Measurements from ENCODE around the gene KAT2B.

The KAT2B gene

GRCh38 chr3:20154078-20154477, 113.8 kb downstream of the KAT2B start:
- DNase-seq = no peak

GRCh38 chr3:20154928-20155327, 114.7 kb downstream of the KAT2B start:
- no peak for DNase-seq

- DNase-seq = no peak
Measured at GRCh38 chr3:20160230-20160629, 120.0 kb downstream of the KAT2B start.

- no peak for DNase-seq
Measured at GRCh38 chr3:20161714-20162113, 121.5 kb downstream of the KAT2B start.

GRCh38 chr3:20173844-20174410, 133.7 kb downstream of the KAT2B start:
- no peak for DNase-seq

GRCh38 chr3:20181276-20181675, 141.0 kb downstream of the KAT2B start:
- DNase-seq = no peak

GRCh38 chr3:20182206-20182605, 142.0 kb downstream of the KAT2B start:
- no peak for DNase-seq

GRCh38 chr3:20185331-20185678, 145.1 kb downstream of the KAT2B start:
- no peak for DNase-seq

- DNase-seq = peak; percentile 97
Measured at GRCh38 chr3:20185679-20186599, 145.7 kb downstream of the KAT2B start, which contains the start of gene SGO1. Gene SGO1, minus strand, starts transcription at chr3:20186206. Its CDS starts 2,179 bp downstream, at chr3:20184027.

- DNase-seq = no peak
Measured at GRCh38 chr3:20186600-20187004, 146.4 kb downstream of the KAT2B start.

GRCh38 chr3:20190991-20191390, 150.7 kb downstream of the KAT2B start:
- DNase-seq = no peak

GRCh38 chr3:20194793-20195460, 154.7 kb downstream of the KAT2B start:
- no peak for DNase-seq

- DNase-seq = no peak
Measured at GRCh38 chr3:20197775-20198174, 157.5 kb downstream of the KAT2B start.

GRCh38 chr3:20201143-20201542, 160.9 kb downstream of the KAT2B start:
- DNase-seq = no peak
